ENCODE results near the gene APPL2.

- TF ChIP-seq EZH2 (IDR thresholded peaks at IDR 0.05; ENCODE audit: low read length, unreplicated experiment) (no peak), EZH2phosphoT487 (IDR thresholded peaks at IDR 0.05; ENCODE audit: borderline replicate concordance, low read length) (no peak)
- TF ChIP-seq, protein P1, sequence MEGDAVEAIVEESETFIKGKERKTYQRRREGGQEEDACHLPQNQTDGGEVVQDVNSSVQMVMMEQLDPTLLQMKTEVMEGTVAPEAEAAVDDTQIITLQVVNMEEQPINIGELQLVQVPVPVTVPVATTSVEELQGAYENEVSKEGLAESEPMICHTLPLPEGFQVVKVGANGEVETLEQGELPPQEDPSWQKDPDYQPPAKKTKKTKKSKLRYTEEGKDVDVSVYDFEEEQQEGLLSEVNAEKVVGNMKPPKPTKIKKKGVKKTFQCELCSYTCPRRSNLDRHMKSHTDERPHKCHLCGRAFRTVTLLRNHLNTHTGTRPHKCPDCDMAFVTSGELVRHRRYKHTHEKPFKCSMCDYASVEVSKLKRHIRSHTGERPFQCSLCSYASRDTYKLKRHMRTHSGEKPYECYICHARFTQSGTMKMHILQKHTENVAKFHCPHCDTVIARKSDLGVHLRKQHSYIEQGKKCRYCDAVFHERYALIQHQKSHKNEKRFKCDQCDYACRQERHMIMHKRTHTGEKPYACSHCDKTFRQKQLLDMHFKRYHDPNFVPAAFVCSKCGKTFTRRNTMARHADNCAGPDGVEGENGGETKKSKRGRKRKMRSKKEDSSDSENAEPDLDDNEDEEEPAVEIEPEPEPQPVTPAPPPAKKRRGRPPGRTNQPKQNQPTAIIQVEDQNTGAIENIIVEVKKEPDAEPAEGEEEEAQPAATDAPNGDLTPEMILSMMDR (conservative IDR thresholded peaks at IDR 0.05; ENCODE audit: low read depth, low read length), result no peak
Observed at GRCh38 chr12:105205322-105206048, 30.5 kb downstream of the APPL2 start.
